PC-9 (cell line): ENCODE results near the gene AKAP6.

ENCODE experiments used
- EZH2 ChIP-seq: fragments of 200-600 bp; sonication (generic); IDR thresholded peaks from 2 replicates; pipeline ENCODE4 v1.8.0; 2017; ENCODE audit warnings: antibody characterized with exemption, low read depth
- TF ChIP-seq, protein P1 (sequence below): fragments of 200-600 bp; sonication (generic); conservative IDR thresholded peaks from 2 replicates; pipeline ENCODE4 v1.6.1; 2017; ENCODE audit warnings: mixed run types, antibody characterized with exemption, mild to moderate bottlenecking, moderate library complexity

DNA sequence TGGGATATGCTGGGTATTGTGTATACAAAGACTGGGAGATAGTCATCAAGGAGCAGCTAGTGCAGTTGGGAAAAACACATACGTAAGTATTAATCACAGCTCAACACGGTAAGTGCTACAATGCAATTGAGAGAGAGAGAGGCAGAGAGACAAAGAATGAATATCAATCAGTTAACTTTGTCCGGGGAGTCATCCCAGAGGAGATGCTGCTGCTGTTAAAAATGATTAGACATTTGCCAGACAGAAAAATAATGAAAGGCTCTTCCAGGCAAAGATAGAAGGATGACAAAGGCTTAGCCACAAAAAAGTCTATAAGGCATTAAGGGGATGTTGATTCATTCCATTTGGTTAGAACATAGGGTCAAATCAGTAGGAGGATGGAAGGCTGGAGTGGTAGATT lies 45.1 kb downstream of the AKAP6 start:
- no peak for TF ChIP-seq EZH2
- TF ChIP-seq, protein P1, sequence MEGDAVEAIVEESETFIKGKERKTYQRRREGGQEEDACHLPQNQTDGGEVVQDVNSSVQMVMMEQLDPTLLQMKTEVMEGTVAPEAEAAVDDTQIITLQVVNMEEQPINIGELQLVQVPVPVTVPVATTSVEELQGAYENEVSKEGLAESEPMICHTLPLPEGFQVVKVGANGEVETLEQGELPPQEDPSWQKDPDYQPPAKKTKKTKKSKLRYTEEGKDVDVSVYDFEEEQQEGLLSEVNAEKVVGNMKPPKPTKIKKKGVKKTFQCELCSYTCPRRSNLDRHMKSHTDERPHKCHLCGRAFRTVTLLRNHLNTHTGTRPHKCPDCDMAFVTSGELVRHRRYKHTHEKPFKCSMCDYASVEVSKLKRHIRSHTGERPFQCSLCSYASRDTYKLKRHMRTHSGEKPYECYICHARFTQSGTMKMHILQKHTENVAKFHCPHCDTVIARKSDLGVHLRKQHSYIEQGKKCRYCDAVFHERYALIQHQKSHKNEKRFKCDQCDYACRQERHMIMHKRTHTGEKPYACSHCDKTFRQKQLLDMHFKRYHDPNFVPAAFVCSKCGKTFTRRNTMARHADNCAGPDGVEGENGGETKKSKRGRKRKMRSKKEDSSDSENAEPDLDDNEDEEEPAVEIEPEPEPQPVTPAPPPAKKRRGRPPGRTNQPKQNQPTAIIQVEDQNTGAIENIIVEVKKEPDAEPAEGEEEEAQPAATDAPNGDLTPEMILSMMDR, result no peak
